GM18519 (cell line): ENCODE measurements around the gene FGF11.

Experiments
- ATAC-seq: cut with Tn5 transposase; IDR thresholded peaks from one replicate; pipeline ENCODE4 v1.9.1; 2021; ENCODE audit warnings: mild to moderate bottlenecking, moderate library complexity; ENCODE audit not compliant: unreplicated experiment, low FRiP score

FGF11 gene

GRCh38 chr17:7439462-7440112 lies at the start of gene FGF11:
Gene FGF11, plus strand, starts transcription at chr17:7439512. Its CDS starts 109 bp downstream, at chr17:7439621.
- no peak for ATAC-seq

GRCh38 chr17:7389924-7390910 lies 49.1 kb upstream of the FGF11 start:
- no peak for ATAC-seq

DNA sequence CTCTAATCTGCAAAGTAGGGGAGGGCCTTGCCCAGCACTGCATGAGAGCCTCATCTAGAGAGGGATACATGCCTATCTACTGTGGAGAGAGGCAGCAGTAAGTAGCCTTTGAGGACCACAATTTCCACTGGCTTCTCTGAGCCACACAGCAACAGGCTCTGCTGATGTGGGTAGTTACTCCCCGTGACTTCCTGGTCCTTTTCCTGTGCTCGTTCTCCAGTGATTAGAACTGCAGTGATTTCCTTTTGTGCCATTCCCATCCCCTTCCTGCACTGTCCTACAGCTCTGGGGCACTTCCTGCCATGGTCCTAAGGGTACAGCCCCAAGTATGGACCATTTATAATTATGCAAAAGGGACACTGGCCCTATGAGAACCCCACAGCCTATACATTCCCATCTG lies 48.0 kb upstream of the FGF11 start:
- ATAC-seq, result no peak

DNA sequence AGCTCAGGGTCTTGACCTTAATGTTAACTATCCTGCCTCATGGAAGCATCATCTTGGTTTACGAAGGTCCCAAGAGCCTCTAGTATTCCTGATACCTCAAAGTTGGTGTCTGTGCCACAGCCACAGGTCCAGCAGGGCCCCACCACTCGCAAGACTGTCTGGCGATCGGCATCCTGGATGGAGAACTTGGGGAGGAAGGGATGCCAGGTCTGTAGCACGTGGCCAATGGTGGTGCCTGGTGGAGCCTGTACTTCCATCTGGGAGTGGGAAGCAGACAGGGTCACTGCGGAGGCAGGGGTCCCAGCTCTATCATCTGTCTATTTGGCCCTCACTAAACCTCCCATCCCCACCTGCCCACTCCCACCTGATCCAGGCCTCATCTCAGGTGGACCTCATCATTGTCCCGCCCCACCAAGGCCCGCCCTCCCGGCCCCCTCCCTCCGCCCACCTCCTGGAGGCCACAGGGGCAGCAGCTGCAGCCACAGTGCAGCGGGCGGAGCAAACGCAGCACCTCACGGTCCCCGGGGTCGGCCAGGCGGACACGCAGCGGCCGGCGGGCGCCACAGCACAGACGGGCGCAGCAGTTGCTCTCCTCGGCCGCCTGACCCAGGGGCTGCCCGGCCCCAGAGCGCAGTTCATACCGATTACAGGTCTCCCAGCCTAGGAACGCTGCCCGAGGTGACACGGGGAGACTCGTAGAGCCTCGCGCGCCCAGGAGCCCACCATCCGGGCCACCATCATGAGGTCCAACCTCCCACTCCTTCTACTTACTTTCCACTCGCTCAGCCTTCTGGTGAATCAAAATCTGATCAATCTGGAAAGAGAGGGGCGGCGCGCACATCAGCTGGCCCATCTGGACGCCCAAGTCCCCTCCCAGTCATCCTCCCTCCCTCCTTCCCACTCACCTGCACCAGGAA lies 46.4 kb upstream of the FGF11 start:
- ATAC-seq, result no peak

DNA sequence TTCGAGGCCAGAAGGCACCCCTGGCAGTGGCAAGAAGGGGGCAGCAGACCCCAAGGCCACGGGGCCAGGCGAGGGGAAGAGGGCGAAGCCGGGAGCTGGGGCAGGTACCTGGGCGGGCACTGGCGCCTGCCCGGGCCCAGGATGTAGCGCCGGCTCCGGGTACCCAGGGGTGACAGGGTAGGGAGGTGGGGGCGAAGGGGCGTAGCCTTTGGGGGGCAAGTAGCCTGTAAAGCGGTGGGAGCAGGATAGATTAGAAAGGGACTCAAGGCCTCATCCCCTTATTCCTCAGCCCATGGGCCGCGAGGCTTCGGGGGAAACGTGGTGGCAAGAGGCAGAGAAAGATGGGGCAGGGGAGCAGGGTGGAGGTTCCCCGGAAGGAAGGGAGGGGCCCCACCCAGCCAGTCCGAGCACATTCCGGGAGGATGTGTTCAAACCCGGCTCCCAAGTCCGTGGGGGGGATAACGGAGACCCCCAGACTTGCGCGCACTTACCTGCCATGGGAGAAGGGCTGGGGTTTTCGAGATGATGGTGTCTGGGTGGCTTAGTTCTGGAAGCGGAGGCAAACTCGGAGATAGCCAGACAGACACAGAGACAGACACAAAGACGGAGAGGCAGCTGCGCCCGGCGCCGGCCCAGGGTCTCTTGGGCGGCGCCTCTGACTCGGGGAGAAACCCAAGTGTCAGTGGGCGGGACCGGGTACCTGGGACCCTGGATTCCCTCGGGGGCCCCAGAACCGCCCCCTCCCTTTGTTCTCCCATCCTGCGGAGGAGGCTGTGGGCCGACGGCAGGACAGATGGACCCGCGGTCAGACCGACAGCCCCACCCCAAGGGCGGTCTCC lies 45.5 kb upstream of the FGF11 start:
- peak; percentile 11 for ATAC-seq

DNA sequence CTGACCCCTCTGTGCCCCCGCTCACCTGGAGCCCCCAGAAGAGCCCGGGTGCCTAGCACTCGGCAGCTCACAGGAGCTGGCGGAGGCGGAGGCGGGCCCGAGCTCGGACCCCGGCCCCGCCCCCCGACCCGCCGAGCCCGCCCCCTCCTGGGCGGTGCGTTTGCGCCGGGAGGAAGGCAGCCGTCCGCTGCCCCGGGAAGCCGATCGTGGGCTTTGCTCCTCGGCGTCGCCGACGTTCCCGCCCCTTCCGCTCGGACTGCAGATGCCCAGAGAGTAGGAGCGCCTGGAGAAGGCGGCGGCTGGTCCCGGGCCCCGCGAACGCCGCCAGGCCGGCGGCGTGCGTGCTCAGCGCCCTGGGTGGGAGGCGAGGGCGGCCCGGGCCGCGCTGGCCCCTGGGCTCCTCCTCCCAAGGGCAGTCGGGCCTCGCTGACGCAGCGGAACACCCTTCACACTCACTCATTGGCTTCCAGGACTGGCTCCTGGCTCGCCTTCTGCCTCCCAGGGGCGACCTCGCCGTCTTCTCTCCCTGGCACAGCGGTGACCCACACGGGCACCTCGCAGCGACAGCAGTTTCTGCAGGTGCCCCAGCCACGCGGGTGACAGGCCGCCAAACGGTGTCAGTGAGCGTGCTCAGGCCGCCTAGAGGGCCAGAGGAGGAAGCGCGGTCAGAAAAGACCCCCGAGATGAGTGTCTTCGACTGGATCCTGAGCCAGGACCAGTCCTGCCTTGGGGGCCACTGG lies 44.7 kb upstream of the FGF11 start, which contains the start of gene PLSCR3:
PLSCR3 (minus strand) TSS at position 74 of the 740 bp plus-strand sequence. CDS start 415 bp downstream, outside the sequence.
- peak; percentile 45 for ATAC-seq

DNA sequence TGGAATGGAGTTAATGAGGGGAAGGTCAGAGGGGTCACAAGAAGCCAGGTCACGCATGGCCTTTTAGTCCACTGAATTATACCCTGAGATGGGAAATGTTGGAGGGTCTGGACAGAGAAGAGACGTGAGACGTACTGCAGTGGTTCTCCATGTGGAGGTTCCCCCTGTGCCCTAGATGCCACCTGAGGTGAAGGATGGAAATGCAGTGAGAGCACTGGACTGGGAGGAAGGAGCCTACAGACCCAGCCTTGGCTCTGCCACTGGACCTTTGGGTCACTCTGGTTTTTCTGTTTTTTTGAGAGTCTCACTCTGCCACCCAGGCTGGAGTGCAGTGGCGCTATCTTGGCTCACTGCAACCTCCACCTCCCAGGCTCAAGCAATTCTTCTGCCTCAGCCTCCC lies 43.2 kb upstream of the FGF11 start:
- ATAC-seq, result no peak

DNA sequence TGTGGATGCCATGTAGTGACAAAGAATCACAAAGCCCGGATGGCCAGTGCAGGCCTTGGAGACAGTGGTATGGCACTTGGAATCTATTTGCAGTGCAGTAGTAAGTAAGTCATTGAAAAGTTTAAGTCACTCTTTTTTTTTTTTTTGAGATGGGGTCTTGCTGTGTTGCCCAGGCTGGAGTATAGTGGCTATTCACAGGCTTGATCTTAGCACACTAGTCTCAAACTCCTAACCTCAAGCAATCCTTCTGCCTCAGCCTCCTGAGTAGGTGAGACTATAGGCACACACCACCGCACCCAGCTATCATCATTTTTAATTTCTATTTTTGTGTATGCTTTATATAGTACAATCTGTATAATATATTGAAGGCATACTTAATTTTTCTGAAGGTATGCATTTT lies 40.7 kb upstream of the FGF11 start:
- ATAC-seq, result no peak

- no peak for ATAC-seq
Observed at GRCh38 chr17:7403043-7403726, 36.1 kb upstream of the FGF11 start.

- ATAC-seq, result no peak
Observed at GRCh38 chr17:7403727-7403976, 35.7 kb upstream of the FGF11 start.

DNA sequence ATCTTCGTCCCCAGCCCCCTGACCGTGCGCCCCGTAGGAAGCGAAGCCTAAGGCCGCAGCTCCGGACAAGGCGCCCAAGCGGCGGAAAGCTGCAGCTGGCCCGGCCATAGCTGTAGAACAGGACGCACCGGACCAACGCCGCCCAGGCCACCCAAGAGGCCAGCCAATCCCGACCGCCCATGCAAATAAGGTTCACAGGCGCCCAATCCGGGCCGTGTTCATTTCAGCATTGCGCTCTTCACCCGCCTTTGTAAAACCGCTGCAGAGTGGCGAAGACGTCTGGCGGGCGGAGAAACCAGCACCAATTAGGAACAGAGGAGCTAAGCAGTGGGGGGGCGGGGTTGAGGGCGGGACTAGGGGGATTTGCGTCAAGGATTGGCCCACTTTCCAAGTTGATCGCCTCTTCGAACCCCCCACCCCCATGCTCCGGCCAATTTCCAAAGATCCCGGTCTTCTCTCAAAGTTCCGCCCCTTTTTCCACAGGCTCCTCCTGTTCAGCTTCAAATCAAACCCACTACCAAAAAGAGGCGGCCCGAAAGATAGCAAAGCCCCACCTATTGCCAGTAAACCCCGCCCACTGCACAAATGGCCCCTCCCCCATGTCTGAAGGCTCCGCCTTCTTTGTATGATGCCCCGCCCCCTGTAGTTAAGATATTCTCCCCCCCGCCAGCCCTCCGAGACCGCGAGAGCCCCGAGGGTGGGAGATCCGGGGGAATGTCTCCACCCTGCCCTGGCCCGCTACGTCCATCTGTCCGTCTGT lies 35.2 kb upstream of the FGF11 start, which contains the start of gene TMEM256:
TMEM256 (minus strand) TSS at position 121 of the 760 bp plus-strand sequence; CDS start at position 108, 13 bp downstream.
- peak; percentile 67 for ATAC-seq

DNA sequence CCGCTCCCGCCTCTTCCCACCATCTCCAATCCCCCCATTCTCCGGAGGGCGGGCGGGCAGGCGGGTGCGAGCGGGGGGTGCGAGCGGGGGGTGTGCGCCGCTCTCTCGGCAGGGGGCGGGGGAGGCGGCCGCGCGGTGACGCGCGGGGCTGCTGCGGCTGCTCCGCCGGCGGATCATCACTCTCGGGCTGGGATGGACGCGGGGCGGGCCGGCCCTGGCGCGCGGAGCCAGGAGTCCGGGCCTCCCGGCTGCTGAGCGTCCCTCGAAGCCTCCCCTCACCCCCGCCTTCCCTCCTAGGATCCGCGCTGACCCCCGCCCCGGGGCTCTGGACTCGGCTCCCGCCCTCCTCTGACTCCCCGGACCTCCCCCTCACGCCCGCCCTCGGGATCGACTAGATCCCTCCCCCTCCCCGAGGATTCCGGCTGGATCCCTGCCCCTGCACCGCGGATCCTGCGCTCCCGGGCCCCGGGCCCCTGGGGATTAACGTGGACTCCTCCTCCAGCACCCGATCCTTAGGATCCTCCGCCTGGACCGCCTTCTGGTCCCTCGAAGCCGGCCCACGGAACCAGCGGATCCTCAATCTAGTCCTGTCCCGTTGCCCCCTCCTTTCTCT lies 34.5 kb upstream of the FGF11 start:
- ATAC-seq, result no peak

GRCh38 chr17:7405350-7406234 lies 33.7 kb upstream of the FGF11 start:
- ATAC-seq, result no peak

DNA sequence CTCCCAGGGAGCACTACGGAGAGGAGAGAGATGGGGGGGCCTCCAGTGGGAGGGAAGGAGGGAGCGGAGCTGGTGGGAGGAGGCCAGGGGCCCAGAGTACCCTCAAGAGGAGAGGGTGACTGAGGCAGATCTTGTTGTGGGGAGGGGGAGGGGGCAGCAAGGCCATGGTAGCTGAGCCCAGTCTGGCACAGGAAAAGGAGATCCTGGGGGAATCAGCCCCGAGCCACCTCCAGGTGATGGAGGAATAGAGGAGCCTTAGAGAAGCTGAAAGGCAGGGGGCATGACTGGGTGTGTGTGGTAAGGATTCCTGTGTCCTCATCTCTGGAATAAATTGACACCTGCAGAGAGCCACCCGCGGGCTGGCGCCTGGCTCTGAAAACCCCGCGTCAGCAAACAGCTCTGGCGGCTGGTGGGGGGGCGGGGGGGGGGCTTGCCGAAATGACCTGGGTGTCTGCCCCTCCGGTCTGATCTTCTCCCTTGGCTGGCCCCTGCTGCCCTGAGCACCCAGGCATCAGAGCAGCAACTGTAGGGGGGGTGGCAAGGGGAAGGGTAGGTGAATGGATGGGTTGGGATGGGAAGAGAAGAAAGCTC lies 33.0 kb upstream of the FGF11 start:
- no peak for ATAC-seq

GRCh38 chr17:7407082-7407481 lies 32.2 kb upstream of the FGF11 start:
- no peak for ATAC-seq
